Measurements from ENCODE around the gene MDH2.
"Not testable (repeated sequence)": the region's sequence is repeated elsewhere in the genome, so short reads cannot be mapped to it uniquely, and the experiment has no call there.

Gene MDH2, protein sequence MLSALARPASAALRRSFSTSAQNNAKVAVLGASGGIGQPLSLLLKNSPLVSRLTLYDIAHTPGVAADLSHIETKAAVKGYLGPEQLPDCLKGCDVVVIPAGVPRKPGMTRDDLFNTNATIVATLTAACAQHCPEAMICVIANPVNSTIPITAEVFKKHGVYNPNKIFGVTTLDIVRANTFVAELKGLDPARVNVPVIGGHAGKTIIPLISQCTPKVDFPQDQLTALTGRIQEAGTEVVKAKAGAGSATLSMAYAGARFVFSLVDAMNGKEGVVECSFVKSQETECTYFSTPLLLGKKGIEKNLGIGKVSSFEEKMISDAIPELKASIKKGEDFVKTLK

DNA sequence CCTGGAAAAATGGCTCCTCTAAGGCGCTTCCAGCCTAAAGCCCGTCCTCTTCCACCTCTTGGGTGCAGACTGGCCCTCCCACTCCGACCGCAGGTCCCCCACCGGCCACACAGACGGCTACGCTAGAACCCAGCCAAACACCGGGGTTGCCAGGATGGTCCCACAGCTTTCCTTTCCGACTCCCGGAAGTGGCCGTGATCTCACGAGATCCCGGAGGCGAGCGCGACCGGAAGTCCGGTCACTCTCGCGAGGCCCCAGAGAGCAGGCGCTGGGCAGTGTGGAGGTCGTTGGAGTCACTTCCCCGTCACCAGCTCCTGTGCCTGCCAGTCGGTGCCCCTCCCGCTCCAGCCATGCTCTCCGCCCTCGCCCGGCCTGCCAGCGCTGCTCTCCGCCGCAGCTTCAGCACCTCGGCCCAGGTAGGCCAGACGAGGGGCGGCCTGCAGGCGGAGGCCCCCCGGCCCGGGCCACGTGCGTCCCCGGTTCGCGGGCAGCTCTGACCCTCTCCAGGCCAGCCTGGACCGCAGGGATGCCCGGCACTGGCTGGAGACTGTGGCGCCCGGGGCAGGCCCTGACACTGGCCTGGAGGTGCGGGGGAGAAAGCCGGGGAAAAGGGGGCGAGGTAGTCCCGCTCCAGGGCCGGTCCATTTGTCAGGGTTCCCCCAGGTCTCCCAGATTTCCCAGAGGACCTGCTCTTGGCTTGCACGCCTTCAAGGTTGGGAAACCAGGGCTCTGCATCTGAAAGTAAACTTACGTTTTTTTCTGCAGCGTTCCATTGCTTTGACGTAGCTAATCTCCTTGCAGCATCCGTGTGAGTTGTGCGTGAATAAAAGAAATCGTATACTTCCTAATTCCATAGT, at the start of gene MDH2, which contains the start of gene STYXL1:
Gene MDH2 (plus strand): TSS at position 296 of the 857 bp plus-strand sequence. CDS start 55 bp downstream, at position 351.
Gene STYXL1 (minus strand): TSS at position 190 of the 857 bp plus-strand sequence. CDS start 17,477 bp downstream, outside the sequence.
- peak; percentile 82 to 89 (median 85) for DNase-seq (ENCODE audit: low read depth in 3 of 3)

DNA sequence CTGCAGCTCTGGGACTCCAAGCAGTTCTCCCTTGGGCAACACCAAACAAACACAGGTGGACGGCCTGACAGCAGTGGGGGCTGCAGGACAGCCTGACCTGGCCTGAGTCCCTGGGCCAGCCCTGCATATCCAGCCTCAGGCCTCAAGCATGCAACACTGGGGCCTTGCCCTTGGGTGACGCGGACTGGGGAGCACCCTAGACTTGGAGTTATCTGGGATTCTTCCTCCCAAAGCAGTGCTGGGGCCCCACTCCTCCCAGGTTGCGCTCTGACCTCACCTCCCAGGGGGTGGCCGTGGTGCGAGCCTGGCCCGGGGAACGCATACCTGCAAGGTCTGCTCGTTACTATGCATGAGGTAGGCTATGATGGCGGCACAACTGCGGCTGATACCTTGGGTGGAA, 47.3 kb upstream of the MDH2 start:
- no peak for DNase-seq (ENCODE audit: low read depth in 3 of 3)

DNA sequence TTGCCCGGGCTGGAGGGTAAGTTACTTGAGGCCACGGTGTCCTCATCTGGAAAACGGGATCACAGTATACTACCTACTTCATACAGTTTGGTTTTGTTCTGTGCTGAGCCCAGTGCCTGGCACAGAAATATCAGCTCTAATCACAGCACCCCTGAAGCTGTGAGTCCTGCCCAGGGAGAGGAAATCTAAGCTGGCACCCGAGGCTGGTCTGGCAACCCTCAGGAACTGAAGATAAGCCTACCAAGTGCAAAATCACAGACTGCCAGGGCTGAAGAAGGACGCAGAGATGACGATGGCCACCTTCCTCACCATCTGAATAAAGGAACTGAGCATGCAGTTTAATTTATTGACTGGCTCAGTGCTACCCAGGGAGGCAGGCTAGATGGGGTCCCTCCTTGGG, 45.8 kb upstream of the MDH2 start:
- DNase-seq (ENCODE audit: low read depth in 3 of 3), result no peak

DNA sequence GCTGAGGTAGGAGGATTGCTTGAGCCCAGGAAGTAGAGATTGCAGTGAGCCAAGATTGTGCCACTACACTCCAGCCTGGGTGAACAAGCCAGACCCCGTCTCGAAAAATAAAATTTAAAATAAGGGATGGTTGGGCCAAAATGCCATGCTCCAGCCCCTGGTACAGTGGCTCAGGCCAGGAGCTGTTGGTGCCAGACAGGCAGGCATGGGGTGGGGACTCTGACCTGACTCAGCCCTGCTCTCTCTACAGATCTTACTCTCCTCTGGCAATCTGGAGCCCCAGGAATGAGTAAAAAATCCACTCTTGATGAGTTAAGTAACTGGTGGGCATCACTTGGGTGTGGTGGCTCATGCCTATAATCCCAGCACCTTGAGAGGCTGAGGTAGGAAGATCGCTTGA, 45.1 kb upstream of the MDH2 start:
- DNase-seq (ENCODE audit: low read depth in 3 of 3), result no peak

DNA sequence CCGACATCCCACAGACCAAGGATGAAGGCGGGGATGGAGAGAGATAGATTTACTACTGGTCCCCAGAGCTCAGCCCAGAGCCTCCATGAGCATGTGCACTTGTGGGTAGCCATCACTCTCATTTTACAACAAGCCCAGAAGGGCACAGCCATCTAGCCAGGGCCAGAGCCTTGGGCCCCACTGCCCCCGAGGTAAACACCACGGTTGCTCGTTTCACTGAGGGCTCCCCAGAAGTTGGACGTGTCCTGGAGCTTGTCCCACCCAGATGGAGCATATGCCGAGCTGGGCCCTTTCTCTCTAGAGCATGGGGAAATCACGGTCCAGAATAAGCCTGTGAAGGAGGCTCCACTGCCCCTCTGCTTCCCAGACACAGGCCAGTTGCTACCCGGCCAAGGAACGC, 44.6 kb upstream of the MDH2 start:
- no peak for DNase-seq (ENCODE audit: low read depth in 3 of 3)

DNA sequence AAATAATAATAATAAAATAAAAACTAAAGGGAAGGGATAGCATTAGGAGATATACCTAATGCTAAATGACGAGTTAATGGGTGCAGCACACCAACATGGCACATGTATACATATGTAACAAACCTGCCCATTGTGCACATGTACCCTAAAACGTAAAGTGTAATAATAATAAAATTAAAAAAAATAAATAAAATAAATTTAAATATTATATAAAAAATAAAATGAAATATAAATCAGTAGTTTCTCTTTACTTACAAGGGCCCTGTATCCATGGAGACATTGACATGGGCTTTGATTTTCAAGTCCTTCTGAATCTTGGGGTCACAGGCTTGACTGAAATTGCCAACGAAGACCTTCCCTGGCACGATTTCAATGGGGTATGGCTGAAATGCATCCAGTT, 42.9 kb upstream of the MDH2 start:
- not testable (repeated sequence) for DNase-seq (ENCODE audit: low read depth in 3 of 3)

DNA sequence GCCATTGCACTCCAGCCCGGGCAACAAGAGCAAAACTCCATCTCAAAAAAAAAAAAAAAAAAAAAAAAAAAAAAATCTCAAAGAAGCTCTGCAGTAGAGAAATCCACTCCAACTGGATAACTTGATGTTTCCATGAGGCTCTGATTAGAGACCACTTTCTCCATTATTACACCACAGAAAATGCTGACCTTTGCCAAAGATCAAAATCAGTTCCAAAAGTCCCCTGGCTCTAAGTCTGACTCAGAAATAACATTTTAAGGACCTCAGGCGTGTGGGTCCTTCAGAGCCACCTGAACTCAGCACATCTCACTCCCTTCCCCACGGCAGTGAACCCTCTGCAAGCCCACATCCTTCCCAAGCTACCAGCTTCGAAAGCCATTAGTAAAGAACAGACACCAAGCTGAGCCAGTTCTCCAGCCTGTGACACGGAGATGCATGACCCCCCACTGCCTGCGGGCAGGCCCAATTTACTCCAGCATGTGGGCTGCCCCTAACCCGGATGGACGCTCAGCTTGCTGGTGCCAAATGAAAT, 39.7 kb upstream of the MDH2 start:
- no peak for DNase-seq (ENCODE audit: low read depth in 3 of 3)

DNA sequence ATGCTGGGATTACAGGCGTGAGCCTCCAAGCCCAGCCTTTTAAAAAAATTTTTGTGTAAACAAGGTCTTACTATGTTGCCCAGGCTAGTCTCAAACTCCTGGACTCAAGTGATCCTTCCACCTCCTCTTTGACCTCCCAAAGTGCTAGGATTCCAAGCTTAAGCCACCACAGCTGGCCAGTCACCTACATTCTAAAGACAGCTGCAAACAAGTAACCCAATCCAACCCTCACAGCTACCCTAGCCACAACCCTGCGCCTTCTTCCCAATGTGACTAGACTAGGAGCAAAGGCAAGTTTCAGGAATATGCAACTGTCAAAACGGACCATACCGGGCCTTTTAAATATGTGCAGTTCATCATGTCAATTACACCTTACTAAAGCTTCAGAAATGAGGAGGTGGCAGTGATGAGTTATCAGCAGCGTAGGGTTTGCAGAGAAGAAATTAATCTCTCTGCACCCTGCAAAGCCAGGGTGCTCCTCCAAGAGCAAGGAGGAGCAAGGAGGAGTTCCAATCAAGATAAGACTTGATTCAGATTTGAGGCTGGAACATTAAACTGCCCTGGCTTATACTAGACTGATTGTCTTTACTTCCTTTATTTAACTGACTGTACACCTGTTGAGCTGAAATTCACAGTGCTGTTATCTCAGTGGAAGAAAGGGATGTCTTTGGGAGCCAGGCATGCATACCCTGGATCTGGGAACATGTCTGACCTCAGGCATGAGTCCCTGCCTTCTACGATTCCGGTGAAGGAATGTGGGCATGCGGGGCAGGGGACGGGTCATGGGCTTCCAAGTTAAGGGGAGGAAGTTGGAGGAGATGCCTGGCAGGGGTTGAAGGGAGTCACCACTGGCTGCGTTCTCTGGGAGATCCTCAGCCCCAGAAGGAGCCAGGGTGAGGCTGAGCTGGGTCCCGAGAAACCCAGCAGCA, 38.0 kb upstream of the MDH2 start:
- no peak for DNase-seq (ENCODE audit: low read depth in 3 of 3)

DNA sequence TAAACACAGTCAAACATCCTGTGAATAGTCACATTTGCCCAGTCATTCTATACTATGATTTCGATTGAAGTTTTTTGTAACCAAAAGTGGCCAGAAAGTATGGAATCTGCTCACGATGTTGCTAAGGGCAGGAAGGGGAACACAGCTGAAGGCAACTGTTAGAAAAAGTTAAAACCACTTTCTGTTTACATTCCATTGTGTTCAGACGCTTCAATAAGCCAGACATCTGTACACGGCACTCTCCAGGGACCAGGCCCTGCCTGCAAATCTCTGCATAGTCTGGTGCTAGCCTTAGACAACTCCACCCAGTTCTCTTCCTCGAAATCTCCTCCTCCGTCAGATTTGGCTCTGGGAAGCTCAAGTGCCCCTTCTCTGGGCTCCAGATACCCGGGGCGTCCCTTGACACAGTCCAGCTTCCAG, 36.5 kb upstream of the MDH2 start:
- DNase-seq (ENCODE audit: low read depth in 3 of 3), result no peak

DNA sequence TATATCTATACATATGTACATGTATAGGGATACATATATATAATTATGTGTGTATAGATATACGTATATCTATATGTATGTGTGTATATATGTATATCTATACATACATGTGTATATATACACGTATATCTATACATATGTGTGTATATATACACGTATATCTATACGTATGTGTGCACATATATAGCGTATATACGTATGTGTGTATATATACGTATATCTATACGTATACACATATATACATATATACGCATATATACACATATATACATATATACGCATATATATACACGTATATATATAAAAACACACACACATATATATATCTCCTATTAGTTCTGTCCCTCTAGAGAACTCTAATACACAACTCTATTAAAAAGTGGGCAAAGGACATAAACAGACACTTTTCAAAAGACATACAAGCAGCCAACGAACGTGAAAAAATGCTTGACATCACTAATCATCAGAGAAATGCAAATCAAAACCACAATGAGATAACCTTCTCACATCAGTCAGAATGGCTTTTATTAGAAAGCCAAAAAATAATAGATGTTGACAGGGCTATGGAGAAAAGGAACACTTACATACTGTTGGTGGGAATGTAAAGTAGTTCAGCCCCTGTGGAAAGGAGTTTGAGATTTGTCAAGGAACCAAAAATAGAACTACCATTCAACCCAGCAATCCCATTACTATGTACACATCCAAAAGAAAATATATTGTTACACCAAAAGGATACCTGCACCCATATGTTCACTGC, 31.5 kb upstream of the MDH2 start:
- DNase-seq (ENCODE audit: low read depth in 3 of 3), result no peak

DNA sequence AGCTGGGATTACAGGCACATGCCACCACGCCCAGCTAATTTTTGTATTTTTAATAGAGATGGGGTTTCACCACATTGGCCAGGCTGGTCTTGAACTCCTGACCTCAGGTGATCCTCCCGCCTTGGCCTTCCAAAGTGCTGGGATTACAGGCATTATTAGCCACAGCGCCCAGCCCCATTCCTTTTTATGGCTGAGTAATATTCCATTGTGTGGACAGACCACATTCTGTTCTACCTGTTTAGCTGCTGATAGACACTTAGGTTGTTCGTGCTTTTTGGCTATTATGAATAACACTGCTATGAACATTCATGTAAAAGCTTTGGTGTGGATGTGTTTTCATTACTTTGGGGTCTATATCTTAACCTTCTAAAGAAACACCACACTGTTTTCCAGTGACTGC, 29.4 kb upstream of the MDH2 start:
- DNase-seq (ENCODE audit: low read depth in 3 of 3), result not testable (repeated sequence)

DNA sequence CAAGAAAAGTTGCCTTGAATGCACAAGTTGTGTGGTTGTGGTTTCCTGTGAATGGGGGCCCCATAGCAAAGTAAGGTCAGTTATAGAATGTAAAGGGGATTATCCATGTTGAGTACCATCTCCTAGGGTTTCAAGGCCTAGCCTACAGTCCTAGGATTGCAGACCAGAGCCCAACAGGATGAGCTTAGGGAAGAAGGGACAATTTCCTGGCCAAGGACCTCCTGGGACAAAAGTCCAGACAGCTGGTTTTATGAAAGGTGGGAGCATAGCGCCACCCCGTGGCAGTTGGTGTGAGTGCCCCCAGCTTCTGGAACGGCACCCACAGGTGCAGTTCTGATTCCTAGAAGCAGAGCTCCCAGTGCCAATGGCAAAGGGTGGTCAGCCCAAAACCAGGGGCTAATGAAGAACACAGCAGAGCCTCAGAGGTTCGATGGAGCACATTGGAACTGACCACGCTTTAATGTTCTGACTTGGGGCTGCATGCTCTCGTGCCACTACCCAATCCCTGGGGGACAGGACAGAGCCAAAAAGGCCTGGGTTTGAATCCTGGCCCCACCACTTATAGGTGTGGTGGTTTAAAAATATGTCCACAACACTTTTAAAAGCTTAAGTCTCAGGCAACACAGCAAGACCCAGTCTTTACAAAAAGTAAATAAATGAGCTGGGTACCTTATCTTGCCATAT, 27.7 kb upstream of the MDH2 start:
- DNase-seq (ENCODE audit: low read depth in 3 of 3), result peak; percentile 40 to 67 (median 52)

DNA sequence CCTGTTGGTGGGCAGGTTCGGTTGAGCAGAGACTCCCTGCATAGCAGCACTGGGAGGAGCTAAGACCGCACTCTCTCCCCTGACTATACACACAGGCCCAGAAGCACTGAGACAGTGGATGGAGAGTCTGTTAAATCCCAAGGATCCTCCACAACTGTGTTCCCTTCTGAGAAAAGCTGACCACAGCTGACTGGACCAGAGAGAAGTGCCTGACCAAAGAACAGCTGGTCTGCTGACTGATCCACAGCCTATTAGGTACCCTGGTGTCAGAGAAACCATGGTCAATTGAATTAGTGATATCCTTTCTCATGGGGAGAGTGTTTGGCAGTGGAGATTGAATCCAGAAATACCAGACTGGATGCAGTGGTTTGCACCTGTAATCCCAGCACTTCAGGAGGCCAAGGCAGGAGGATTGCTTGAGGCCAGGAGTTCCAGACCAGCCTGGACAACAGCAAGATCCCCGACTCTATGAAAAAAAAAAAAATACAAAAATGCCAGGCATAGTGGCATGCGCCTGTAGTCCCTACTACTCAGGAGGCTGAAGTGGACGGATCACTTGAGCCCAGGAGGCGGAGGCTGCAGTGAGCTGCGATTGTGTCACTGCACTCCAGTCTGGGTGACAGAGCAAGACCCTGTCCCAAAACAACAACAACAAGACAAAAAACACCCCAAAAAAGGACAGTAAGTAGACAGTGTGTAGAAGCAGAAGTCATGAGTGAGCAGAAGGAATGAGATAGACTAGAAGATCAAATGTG, 25.7 kb upstream of the MDH2 start:
- DNase-seq (ENCODE audit: low read depth in 3 of 3), result no peak

DNA sequence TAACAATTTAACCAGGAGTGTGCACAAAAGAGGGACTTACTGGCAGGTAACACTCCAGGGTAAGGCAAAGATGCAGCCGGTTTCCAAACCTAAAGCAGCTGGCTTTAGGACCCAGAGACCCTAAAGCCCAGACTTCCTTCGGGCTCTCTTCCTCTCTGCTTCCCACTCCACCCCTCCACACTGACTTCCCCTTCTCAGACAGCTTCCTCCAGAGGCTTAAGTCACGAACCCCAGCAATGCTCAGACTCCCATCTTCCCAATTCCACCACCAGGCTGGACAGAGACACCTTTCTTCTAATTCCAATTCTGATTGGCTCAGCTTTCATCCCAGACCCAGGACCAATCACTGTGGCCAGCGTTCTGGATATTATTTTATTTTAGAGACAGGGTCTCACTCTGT, 24.9 kb upstream of the MDH2 start:
- no peak for DNase-seq (ENCODE audit: low read depth in 3 of 3)

DNA sequence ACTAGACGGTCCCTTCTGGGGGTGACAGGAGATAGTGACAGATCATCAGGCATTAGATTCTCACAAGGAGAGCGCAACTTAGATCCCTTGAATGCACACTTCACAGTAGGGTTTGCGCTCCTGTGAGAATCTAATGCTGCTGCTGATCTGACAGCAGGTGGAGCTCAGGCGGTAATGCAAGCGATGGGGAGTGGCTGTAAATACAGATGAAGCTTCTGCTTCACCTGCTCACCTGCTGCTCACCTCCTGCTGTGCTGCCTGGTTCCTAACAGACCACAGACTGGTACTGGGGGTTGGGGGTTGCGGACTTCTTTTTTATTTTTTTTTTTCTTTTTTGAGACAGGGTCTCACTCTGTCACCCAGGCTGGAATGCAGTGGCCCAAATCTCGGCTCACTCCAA, 18.2 kb upstream of the MDH2 start:
- not testable (repeated sequence) for DNase-seq (ENCODE audit: low read depth in 3 of 3)

DNA sequence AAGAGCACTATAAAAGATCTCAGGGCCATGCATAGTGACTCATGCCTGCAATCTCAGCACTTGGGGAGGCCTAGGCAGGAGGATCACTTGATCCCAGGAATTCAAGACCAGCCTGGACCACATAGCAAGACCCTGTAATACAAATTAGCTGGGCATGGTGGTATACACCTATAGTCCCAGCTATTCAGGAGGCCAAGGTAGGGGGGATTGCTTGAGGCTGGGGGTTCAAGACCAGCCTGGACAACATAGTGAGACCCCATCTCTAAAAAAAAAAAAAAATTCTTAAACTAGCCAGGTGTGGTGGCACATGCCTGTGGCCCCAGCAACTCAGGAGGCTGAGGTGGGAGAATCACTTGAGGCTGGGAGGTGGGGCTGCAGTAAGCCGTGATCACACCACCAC, 15.9 kb upstream of the MDH2 start:
- DNase-seq (ENCODE audit: low read depth in 3 of 3), result no peak

DNA sequence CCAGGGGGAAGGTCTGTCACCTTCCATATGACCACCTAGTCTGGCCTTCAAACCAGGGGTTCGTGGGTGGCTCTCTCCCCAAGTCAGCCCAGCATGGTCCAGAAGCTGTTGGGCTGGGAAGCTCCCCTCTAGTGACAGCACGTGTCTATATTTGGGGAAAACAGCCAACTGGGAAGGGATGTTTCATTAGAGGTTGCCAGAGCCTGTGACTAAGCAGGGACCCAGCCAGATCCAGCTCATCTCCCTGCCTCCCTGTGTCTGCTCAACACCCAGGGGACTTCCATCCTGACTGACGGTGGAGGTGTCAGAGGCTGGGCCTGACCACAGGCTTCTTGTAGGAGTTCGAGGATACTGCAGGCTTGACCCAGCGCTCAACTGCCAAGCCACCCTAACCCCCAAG, 10.6 kb upstream of the MDH2 start:
- no peak for DNase-seq (ENCODE audit: low read depth in 3 of 3)

DNA sequence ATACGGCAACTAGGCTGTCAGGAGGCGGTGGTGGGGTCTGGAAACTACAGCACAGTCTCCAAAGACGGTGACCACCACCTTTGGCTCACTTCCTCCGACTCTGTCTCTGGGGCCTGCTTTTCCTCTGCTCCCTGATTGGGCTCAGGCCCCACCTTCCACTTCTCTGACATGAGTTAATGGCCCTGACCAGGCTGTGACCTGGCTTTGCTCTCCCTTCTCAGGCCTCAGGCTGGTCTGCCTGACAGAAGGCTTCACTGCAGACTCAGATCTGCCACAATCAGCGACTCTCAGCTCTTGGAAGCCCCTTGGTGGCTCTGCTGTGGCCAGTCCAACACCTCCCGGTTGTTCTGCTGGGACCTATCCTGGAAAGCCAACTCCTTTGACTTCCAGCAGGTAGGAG, 7.8 kb upstream of the MDH2 start:
- no peak for DNase-seq (ENCODE audit: low read depth in 3 of 3)

DNA sequence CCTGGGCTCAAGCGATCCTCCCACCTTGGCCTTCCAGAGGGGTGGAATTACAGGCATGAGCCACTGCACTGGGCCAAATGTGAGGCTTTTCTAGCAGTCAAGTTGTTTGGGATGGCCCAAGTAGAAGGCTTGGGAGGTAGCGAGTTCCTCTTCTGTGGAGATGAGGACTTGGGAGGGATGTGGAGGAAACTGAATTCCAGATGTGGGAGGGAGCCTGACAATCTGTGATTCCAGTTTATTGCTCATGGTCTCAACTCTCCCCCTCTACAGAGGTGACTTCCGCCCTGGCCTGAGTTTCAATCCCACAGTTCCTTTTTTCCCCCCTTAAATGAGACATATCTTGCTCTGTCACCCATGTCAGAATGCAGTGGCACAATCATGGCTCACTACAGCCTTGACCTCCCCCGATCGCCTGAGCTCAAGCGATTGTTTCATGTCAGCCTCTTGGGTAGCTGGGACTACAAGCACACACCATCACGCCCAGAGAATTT, 3.5 kb upstream of the MDH2 start:
- no peak for DNase-seq (ENCODE audit: low read depth in 3 of 3)

Measured in stimulated activated CD4-positive, alpha-beta T cell treated with anti-CD3 and anti-CD28 coated beads, TNF-alpha, amount 100 ng/mL, for 48 hours (primary cell).